Uterus (tissue), 2 donors: ENCODE measurements around the gene MRPL24.

Experiments
- POLR2A ChIP-seq, 2 donors: fragments of 450-650 bp; IDR thresholded peaks; one replicate each; pipeline ENCODE4 v1.6.1; 2016; ENCODE audit warnings: antibody characterized with exemption in 2 of 2, mild to moderate bottlenecking in 1 of 2, moderate library complexity in 1 of 2
- TF ChIP-seq, protein P1 (sequence below), 4 experiments: fragments of 200-600 bp in 2 of 4; fragments of 450-650 bp in 2 of 4; sonication (generic) in 2 of 4; IDR thresholded peaks; one replicate each; pipeline ENCODE4 v1.5.1; 2016 to 2019; ENCODE audit warnings: antibody characterized with exemption in 4 of 4, mild to moderate bottlenecking in 2 of 4, moderate library complexity in 1 of 4

DNA sequence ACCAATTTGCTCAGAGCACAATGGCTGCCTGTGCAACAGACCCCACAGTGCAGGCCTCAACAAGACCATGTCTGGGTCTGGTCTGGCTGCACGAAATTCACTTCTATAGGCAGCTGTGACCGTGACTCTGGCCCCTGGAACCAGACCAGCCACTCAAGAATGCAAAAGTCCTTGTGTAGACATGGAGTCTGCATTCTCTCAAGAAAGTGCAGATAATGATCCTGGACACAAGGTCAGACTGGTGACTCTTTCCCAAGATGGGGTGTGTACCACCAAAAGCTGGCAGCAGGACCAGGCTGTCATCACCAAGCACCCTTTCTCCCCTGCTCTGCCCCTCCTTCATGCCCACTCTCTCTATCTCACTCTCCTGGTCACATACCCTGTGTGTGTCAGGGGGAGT lies 19.8 kb downstream of the MRPL24 start:
- TF ChIP-seq, protein P1, sequence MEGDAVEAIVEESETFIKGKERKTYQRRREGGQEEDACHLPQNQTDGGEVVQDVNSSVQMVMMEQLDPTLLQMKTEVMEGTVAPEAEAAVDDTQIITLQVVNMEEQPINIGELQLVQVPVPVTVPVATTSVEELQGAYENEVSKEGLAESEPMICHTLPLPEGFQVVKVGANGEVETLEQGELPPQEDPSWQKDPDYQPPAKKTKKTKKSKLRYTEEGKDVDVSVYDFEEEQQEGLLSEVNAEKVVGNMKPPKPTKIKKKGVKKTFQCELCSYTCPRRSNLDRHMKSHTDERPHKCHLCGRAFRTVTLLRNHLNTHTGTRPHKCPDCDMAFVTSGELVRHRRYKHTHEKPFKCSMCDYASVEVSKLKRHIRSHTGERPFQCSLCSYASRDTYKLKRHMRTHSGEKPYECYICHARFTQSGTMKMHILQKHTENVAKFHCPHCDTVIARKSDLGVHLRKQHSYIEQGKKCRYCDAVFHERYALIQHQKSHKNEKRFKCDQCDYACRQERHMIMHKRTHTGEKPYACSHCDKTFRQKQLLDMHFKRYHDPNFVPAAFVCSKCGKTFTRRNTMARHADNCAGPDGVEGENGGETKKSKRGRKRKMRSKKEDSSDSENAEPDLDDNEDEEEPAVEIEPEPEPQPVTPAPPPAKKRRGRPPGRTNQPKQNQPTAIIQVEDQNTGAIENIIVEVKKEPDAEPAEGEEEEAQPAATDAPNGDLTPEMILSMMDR (IDR thresholded peaks at IDR 0.05) = no peak
- TF ChIP-seq POLR2A (IDR thresholded peaks at IDR 0.05) = no peak
